ENCODE data around the gene PPT2.
"Not testable (repeated sequence)": the region's sequence is repeated elsewhere in the genome, so short reads cannot be mapped to it uniquely, and the experiment has no call there.

The PPT2 gene

GRCh38 chr6:32183030-32183429 is 29.1 kb downstream of the PPT2 start:
- Histone ChIP-seq H3K14ac (ENCODE audit: low read length in 2 of 2) (no peak overlapping the region), H3K27ac (ENCODE audit: low read length, poor library complexity, severe bottlenecking) (no peak overlapping the region), H2BK12ac (ENCODE audit: low read length in 2 of 2) (no peak overlapping the region), H3K4me3 (ENCODE audit: insufficient read depth in 1 of 2, low read depth in 1 of 2, low read length in 2 of 2) (no peak overlapping the region), H2BK5ac (ENCODE audit: low read depth, low read length, poor library complexity, severe bottlenecking) (no peak overlapping the region), H3K4me1 (ENCODE audit: control insufficient read depth, insufficient read depth, low read depth, low read length) (peaks cover 21% of the 10 kb centered on the region), H3K4ac (ENCODE audit: low read depth in 1 of 2, low read length in 2 of 2) (no peak overlapping the region), H2BK120ac (ENCODE audit: low read depth, low read length) (no peak overlapping the region), H3K18ac (ENCODE audit: low read depth in 1 of 2, low read length in 2 of 2) (no peak overlapping the region), H2AFZ (ENCODE audit: low read depth, low read length) (no peak overlapping the region), H3K9ac (ENCODE audit: low read length) (peak overlapping the region; percentile 36), H3K23ac (ENCODE audit: low read length in 2 of 2) (no peak overlapping the region), H3K4me2 (ENCODE audit: low read length, poor library complexity, severe bottlenecking) (no peak overlapping the region), H3K79me1 (replicated peaks; ENCODE audit: low read length, poor library complexity, severe bottlenecking) (peaks cover 37% of the 10 kb centered on the region), H4K8ac (ENCODE audit: low read length) (no peak overlapping the region), H3K9me3 (ENCODE audit: control insufficient read depth, low read length) (no peaks in the 10 kb centered on the region), H4K91ac (ENCODE audit: low read length) (no peak overlapping the region), H3K36me3 (ENCODE audit: control insufficient read depth in 1 of 2, insufficient read depth in 2 of 2, low read depth in 1 of 2, low read length in 2 of 2) (peaks cover 64 to 67% of the 10 kb centered on the region in 2 experiments), H3K27me3 (ENCODE audit: control insufficient read depth in 1 of 2, insufficient read depth in 1 of 2, low read length in 2 of 2) (no peaks in the 10 kb centered on the region), H2BK15ac (ENCODE audit: low read depth, poor library complexity, severe bottlenecking) (no peak overlapping the region), H2AK5ac (ENCODE audit: low read length, severe bottlenecking) (no peak overlapping the region)
- WGBS = 97% methylated on average over 3 of the region's 3 CpGs
- DNase-seq = no peak

- no peak overlapping the region for H3K23ac ChIP-seq (ENCODE audit: low read length in 2 of 2)
- no peak overlapping the region for H3K18ac ChIP-seq (ENCODE audit: low read depth in 1 of 2, low read length in 2 of 2)
- no peak overlapping the region for H2AK5ac ChIP-seq (ENCODE audit: low read length, severe bottlenecking)
- peaks cover 25% of the 10 kb centered on the region for H3K4me1 ChIP-seq (ENCODE audit: control insufficient read depth, insufficient read depth, low read depth, low read length)
- H3K79me1 ChIP-seq (replicated peaks; ENCODE audit: low read length, poor library complexity, severe bottlenecking) = peaks cover 36% of the 10 kb centered on the region
- peak overlapping the region; percentile 36 for H3K9ac ChIP-seq (ENCODE audit: low read length)
- H3K4me2 ChIP-seq (ENCODE audit: low read length, poor library complexity, severe bottlenecking) = no peak overlapping the region
- H4K8ac ChIP-seq (ENCODE audit: low read length) = no peak overlapping the region
- no peak overlapping the region for H4K91ac ChIP-seq (ENCODE audit: low read length)
- H2BK5ac ChIP-seq (ENCODE audit: low read depth, low read length, poor library complexity, severe bottlenecking) = no peak overlapping the region
- no peak overlapping the region for H3K14ac ChIP-seq (ENCODE audit: low read length in 2 of 2)
- H3K27me3 ChIP-seq (ENCODE audit: control insufficient read depth in 1 of 2, insufficient read depth in 1 of 2, low read length in 2 of 2) = no peaks in the 10 kb centered on the region
- WGBS = 95% methylated on average over 15 of the region's 15 CpGs
- H2BK12ac ChIP-seq (ENCODE audit: low read length in 2 of 2) = no peak overlapping the region
- no peak overlapping the region for H2BK120ac ChIP-seq (ENCODE audit: low read depth, low read length)
- H3K36me3 ChIP-seq (ENCODE audit: control insufficient read depth in 1 of 2, insufficient read depth in 2 of 2, low read depth in 1 of 2, low read length in 2 of 2) = peaks cover 67 to 68% of the 10 kb centered on the region in 2 experiments
- DNase-seq = no peak
- H2AFZ ChIP-seq (ENCODE audit: low read depth, low read length) = no peak overlapping the region
- no peak overlapping the region for H3K4me3 ChIP-seq (ENCODE audit: insufficient read depth in 1 of 2, low read depth in 1 of 2, low read length in 2 of 2)
- no peak overlapping the region for H3K4ac ChIP-seq (ENCODE audit: low read depth in 1 of 2, low read length in 2 of 2)
- no peak overlapping the region for H2BK15ac ChIP-seq (ENCODE audit: low read depth, poor library complexity, severe bottlenecking)
- H3K27ac ChIP-seq (ENCODE audit: low read length, poor library complexity, severe bottlenecking) = no peak overlapping the region
- H3K9me3 ChIP-seq (ENCODE audit: control insufficient read depth, low read length) = no peaks in the 10 kb centered on the region
These were observed 29.6 kb downstream of the PPT2 start for GRCh38 chr6:32183483-32184083.

- Histone ChIP-seq H2BK5ac (ENCODE audit: low read depth, low read length, poor library complexity, severe bottlenecking) (no peak within 1 kb of the TSS), H2AFZ (ENCODE audit: low read depth, low read length) (no peak within 1 kb of the TSS), H4K8ac (ENCODE audit: low read length) (no peak within 1 kb of the TSS), H3K4me2 (ENCODE audit: low read length, poor library complexity, severe bottlenecking) (no peak within 1 kb of the TSS), H2BK120ac (ENCODE audit: low read depth, low read length) (no peak within 1 kb of the TSS), H3K23ac (ENCODE audit: low read length in 2 of 2) (no peak within 1 kb of the TSS), H2BK15ac (ENCODE audit: low read depth, poor library complexity, severe bottlenecking) (no peak within 1 kb of the TSS), H3K9ac (ENCODE audit: low read length) (peak within 1 kb of the TSS; percentile 61), H2AK5ac (ENCODE audit: low read length, severe bottlenecking) (no peak within 1 kb of the TSS), H3K4me3 (ENCODE audit: insufficient read depth in 1 of 2, low read depth in 1 of 2, low read length in 2 of 2) (no peak within 1 kb of the TSS), H3K79me1 (replicated peaks; ENCODE audit: low read length, poor library complexity, severe bottlenecking) (peaks cover 33% of the 10 kb centered on the region), H3K14ac (ENCODE audit: low read length in 2 of 2) (no peak within 1 kb of the TSS), H3K36me3 (ENCODE audit: control insufficient read depth in 1 of 2, insufficient read depth in 2 of 2, low read depth in 1 of 2, low read length in 2 of 2) (peaks cover 67 to 68% of the 10 kb centered on the region in 2 experiments), H3K4ac (ENCODE audit: low read depth in 1 of 2, low read length in 2 of 2) (no peak within 1 kb of the TSS), H4K91ac (ENCODE audit: low read length) (no peak within 1 kb of the TSS), H3K18ac (ENCODE audit: low read depth in 1 of 2, low read length in 2 of 2) (no peak within 1 kb of the TSS), H3K4me1 (ENCODE audit: control insufficient read depth, insufficient read depth, low read depth, low read length) (peaks cover 25% of the 10 kb centered on the region), H3K27ac (ENCODE audit: low read length, poor library complexity, severe bottlenecking) (no peak within 1 kb of the TSS), H3K9me3 (ENCODE audit: control insufficient read depth, low read length) (no peaks in the 10 kb centered on the region), H3K27me3 (ENCODE audit: control insufficient read depth in 1 of 2, insufficient read depth in 1 of 2, low read length in 2 of 2) (no peaks in the 10 kb centered on the region), H2BK12ac (ENCODE audit: low read length in 2 of 2) (no peak within 1 kb of the TSS)
- 96% methylated on average over 5 of the region's 6 CpGs for WGBS
- no peak for DNase-seq
These were observed 30.2 kb downstream of the PPT2 start, which contains the start of gene AGER for GRCh38 chr6:32184084-32184640. AGER (minus strand) TSS chr6:32184253; CDS start chr6:32184222, 31 bp downstream.

DNA sequence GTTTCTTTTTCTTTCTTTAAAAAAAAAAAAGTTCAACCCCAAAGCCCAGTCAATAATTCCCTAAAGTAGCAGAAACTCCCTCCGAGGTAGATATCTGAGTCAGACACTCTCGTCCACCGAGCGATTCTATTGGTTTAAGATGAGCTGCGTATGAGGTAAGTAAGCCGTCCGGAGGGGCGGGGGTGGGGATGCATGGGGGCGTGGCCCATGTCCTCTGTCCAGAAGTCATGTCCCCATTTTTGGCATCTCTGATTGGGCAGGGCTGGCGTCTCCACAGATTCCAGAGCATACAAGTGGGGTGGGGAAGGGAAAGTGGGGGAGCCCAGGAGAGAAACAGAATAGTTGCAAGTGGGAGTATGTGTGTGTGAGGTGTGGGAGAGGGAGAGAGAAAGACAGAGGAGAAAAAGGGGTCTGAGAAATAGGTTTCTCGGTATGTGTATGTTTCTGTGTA is 31.8 kb downstream of the PPT2 start:
- H2AK5ac ChIP-seq (ENCODE audit: low read length, severe bottlenecking); H2AFZ ChIP-seq (ENCODE audit: low read depth, low read length); H3K27me3 ChIP-seq (ENCODE audit: control insufficient read depth in 1 of 2, insufficient read depth in 1 of 2, low read length in 2 of 2); H2BK12ac ChIP-seq (ENCODE audit: low read length in 2 of 2); H2BK15ac ChIP-seq (ENCODE audit: low read depth, poor library complexity, severe bottlenecking); H4K8ac ChIP-seq (ENCODE audit: low read length); H2BK120ac ChIP-seq (ENCODE audit: low read depth, low read length); H3K27ac ChIP-seq (ENCODE audit: low read length, poor library complexity, severe bottlenecking); H3K9me3 ChIP-seq (ENCODE audit: control insufficient read depth, low read length); H2BK5ac ChIP-seq (ENCODE audit: low read depth, low read length, poor library complexity, severe bottlenecking); H3K4me3 ChIP-seq (ENCODE audit: insufficient read depth in 1 of 2, low read depth in 1 of 2, low read length in 2 of 2); H3K4me2 ChIP-seq (ENCODE audit: low read length, poor library complexity, severe bottlenecking); H3K23ac ChIP-seq (ENCODE audit: low read length in 2 of 2); H3K18ac ChIP-seq (ENCODE audit: low read depth in 1 of 2, low read length in 2 of 2); H3K14ac ChIP-seq (ENCODE audit: low read length in 2 of 2); H4K91ac ChIP-seq (ENCODE audit: low read length); H3K4ac ChIP-seq (ENCODE audit: low read depth in 1 of 2, low read length in 2 of 2): not testable (repeated sequence)
- 25% methylated on average over 11 of the region's 11 CpGs for WGBS
- peaks cover 27% of the 10 kb centered on the region for H3K79me1 ChIP-seq (replicated peaks; ENCODE audit: low read length, poor library complexity, severe bottlenecking)
- peak overlapping the region; percentile 61 for H3K9ac ChIP-seq (ENCODE audit: low read length)
- H3K4me1 ChIP-seq (ENCODE audit: control insufficient read depth, insufficient read depth, low read depth, low read length) = peaks cover 22% of the 10 kb centered on the region
- peak; percentile 95 for DNase-seq
- peaks cover 59 to 60% of the 10 kb centered on the region in 2 experiments for H3K36me3 ChIP-seq (ENCODE audit: control insufficient read depth in 1 of 2, insufficient read depth in 2 of 2, low read depth in 1 of 2, low read length in 2 of 2)
